Activated T-helper 2 cell treated with anti-CD3 and anti-CD28 coated beads, Interferon-gamma antibody, Interleukin-2, Interleukin-4, amounts not matched to agents 10 μg/mL and 5 μg/mL and 100 μg/mL, durations not matched to agents 14 hours and 24 hours and 36 hours (primary cell): ENCODE data around the gene KLRC1. TPM values are rescaled to one million over a fixed set of nuclear protein-coding genes. Genes with fewer than 3 reads are reported as not detected.
"Not testable (repeated sequence)": the region's sequence is repeated elsewhere in the genome, so short reads cannot be mapped to it uniquely, and the experiment has no call there.

Experiments
- DNase-seq: peaks from one replicate; pipeline ENCODE4 v3.0.0; 2021; ENCODE audit warnings: low spot score
- H3K27ac Mint-ChIP-seq: one replicate; pipeline ENCODE4 v1.8.0; 2021; ENCODE audit warnings: mixed read lengths
- H3K27me3 Mint-ChIP-seq: one replicate; pipeline ENCODE4 v1.8.0; 2021; ENCODE audit warnings: low read depth, mixed read lengths
- H3K36me3 Mint-ChIP-seq: one replicate; pipeline ENCODE4 v1.8.0; 2021; ENCODE audit warnings: low read depth, mixed read lengths
- H3K4me1 Mint-ChIP-seq: one replicate; pipeline ENCODE4 v1.8.0; 2021; ENCODE audit warnings: low read depth, mixed read lengths
- H3K4me3 Mint-ChIP-seq: one replicate; pipeline ENCODE4 v1.8.0; 2021; ENCODE audit warnings: low read depth, mild to moderate bottlenecking, moderate library complexity, mixed read lengths
- H3K9me3 Mint-ChIP-seq: one replicate; pipeline ENCODE4 v1.8.0; 2021; ENCODE audit warnings: mixed read lengths
- intact Hi-C: fragments of 100-400 bp; cut with micrococcal nuclease; formaldehyde crosslinking; loops from one replicate; pipeline ENCODE4 v1.15.1; 2023
- total RNA-seq: library from RNA; stranded (reverse); gene quantifications from 2 replicates; pipeline ENCODE4 v1.2.3, GENCODE V29; 2022

KLRC1 gene
- total RNA-seq, 1 donor from 2014 or later, result 0.37 TPM

DNA sequence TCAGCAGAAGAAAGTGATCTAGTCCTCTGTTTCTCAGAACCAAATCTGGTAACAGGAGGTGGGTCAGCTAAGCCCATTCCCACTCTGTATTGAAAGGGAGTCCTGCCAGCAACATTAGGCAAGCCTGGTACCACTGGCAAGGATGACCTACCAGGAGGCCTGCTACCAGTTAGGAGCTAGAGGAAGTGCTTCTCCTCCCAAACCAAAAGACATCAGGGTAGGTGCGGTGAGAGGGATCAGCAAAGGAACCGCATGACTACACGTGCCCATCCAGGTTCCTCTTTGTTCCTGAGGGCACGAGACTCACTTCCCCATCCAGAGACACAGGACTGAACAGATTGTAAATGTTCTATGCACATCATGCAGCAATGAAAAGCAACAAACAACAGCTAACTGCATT, 46.5 kb downstream of the KLRC1 start:
- intact Hi-C loops, result no loop called here
- no peaks in the 10 kb centered on the region for H3K9me3 Mint-ChIP-seq
- H3K4me1 Mint-ChIP-seq, result no peaks in the 10 kb centered on the region
- peaks cover 21% of the 10 kb centered on the region for H3K27me3 Mint-ChIP-seq
- H3K27ac Mint-ChIP-seq, result no peak overlapping the region
- no peak for DNase-seq
- H3K36me3 Mint-ChIP-seq, result no peaks in the 10 kb centered on the region
- no peak overlapping the region for H3K4me3 Mint-ChIP-seq

DNA sequence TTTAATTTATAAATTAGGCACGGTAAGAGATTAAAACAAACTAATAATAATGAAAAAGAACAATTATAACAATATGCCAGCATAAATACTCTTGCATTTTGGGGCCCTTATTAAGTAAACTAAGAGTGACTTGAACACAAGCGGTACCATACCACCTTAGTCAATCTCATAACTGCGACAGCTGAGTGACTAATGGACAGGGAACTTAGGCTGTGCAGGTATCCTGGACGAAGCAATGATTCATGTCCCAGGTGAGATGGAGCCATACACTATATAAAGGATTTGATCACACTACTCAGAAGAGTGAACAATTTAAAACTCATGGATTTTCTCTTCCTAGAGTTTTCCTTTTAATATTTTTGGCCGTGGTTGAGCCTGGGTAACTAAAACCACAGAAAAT, 47.9 kb downstream of the KLRC1 start:
- Mint-ChIP-seq H3K4me3 (no peak overlapping the region), H3K27me3 (peaks cover 27% of the 10 kb centered on the region), H3K27ac (no peak overlapping the region), H3K4me1 (peaks cover 4% of the 10 kb centered on the region), H3K36me3 (no peaks in the 10 kb centered on the region), H3K9me3 (no peaks in the 10 kb centered on the region)
- DNase-seq, result no peak
- intact Hi-C loops, result no loop called here

DNA sequence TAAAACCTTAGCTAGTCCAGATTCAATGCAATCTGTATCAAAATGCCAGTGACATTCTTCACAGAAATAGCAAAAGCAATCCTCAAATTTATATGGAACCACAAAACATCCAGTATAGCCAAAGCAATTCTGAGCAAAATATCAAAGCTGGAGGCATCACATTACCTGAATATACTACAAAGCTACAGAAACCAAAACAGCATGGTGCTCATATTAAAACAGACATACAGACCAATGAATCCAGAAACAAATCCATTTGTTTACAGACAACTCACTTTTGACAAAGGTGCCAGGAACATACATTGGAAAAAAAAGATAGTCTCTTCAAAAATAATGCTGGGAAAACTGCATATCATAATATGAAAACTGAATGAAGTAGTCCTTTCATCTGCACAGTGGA, 48.4 kb downstream of the KLRC1 start:
- intact Hi-C loops, result no loop called here
- Mint-ChIP-seq H3K27me3 (peaks cover 30% of the 10 kb centered on the region), H3K4me1 (peaks cover 6% of the 10 kb centered on the region), H3K27ac (no peak overlapping the region), H3K9me3 (no peaks in the 10 kb centered on the region), H3K4me3 (no peak overlapping the region), H3K36me3 (no peaks in the 10 kb centered on the region)
- DNase-seq, result no peak

DNA sequence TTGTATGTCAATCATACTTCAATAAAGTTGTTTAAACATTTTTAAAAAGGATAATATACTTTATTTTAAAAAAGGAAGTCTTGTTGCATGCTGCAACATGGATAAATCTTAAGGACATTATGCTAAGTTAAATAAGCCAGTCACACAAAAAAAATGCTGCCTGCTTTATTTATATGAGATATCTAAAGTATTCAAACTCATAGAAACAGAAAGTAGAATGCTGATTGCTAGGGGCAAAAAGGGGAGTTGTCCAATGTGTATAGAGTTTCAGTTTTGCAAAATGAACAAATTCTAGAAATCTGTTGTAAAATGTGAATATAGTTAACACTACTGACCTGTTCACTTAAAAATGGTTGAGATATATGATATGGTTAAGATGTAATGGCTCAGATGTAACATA, 52.3 kb downstream of the KLRC1 start:
- Mint-ChIP-seq H3K9me3 (no peaks in the 10 kb centered on the region), H3K4me1 (peaks cover 6% of the 10 kb centered on the region), H3K36me3 (no peaks in the 10 kb centered on the region), H3K27me3 (peaks cover 25% of the 10 kb centered on the region), H3K4me3 (no peak overlapping the region), H3K27ac (no peak overlapping the region)
- no peak for DNase-seq
- intact Hi-C loops, result no loop called here

DNA sequence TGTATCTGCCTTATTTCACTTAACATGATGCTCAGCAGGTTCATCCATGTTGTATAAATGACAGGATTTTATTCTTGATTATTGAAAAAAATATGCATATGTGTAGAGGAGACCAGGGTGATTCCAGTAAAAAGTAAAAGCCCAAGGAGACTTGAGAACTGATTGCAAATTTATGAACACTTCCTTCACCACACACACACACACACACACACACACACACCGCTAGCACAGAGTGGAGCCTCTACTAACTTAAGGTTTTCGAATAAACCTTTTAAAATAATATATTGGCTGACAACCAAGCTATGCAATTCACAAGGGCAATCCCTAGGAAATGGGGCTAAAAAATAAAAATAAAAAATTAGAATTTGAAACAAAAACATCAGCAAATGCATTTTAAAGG, 55.0 kb downstream of the KLRC1 start:
- H3K27me3 Mint-ChIP-seq, result peaks cover 28% of the 10 kb centered on the region
- no peak for DNase-seq
- no peak overlapping the region for H3K27ac Mint-ChIP-seq
- H3K4me1 Mint-ChIP-seq, result peaks cover 8% of the 10 kb centered on the region
- no peak overlapping the region for H3K4me3 Mint-ChIP-seq
- no peaks in the 10 kb centered on the region for H3K36me3 Mint-ChIP-seq
- intact Hi-C loops, result no loop called here
- H3K9me3 Mint-ChIP-seq, result no peaks in the 10 kb centered on the region

DNA sequence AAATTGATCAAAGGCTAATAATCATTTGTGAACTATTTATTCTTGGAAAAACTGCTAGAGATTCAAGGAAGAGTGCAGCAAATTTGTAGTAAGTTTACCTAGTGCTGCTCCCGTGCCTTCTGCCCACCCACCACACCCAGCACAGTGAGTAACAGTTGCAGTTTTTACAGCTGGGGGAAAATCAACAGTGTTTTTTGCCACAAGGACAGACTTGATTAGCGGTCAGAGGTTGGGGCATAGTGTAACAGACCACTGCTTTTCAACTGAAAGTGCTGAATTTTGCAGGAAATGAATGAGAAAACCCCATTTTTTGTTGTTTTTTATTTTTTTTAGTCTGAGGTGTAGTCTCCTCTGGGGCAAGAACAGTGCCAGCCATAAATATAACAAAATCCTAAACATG, 55.9 kb downstream of the KLRC1 start:
- no peak for DNase-seq
- H3K27ac Mint-ChIP-seq, result no peak overlapping the region
- peaks cover 8% of the 10 kb centered on the region for H3K4me1 Mint-ChIP-seq
- intact Hi-C loops, result no loop called here
- peaks cover 28% of the 10 kb centered on the region for H3K27me3 Mint-ChIP-seq
- H3K4me3 Mint-ChIP-seq, result no peak overlapping the region
- no peaks in the 10 kb centered on the region for H3K9me3 Mint-ChIP-seq
- no peaks in the 10 kb centered on the region for H3K36me3 Mint-ChIP-seq

DNA sequence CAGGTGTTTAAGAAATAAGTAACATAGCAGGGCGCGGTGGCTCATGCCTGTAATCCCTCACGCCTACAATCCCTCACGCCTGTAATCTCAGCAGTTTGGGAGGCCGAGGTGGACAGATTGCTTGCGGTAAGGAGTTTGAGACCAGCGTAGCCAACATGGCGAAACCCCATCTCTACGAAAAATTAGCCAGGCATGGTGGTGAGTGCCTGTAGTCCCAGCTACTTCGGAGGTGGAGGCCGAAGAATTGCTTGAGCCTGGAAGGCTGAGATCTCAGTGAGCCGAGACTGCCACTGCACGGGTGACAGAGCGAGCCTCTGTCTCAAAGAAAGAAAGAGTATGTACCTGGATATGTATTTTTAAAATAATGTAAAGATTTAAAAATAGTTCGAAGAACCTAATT, 57.0 kb downstream of the KLRC1 start:
- H3K4me1 Mint-ChIP-seq, H3K4me3 Mint-ChIP-seq, intact Hi-C loops, H3K9me3 Mint-ChIP-seq, H3K27ac Mint-ChIP-seq, DNase-seq, H3K36me3 Mint-ChIP-seq: not testable (repeated sequence)
- H3K27me3 Mint-ChIP-seq, result peaks cover 25% of the 10 kb centered on the region

Other genes with a start within 250 kb of the KLRC1 start
- gene GABARAPL1, start 240.5 kb downstream of the KLRC1 start, total RNA-seq, result 4.0 and 5.2 TPM in 2 replicates
- gene KLRD1, start 145.5 kb downstream of the KLRC1 start, total RNA-seq, result 3.3 and 3.5 TPM in 2 replicates
- gene KLRK1, start 63.3 kb downstream of the KLRC1 start, total RNA-seq, result 0.69 and 0.75 TPM in 2 replicates
- gene KLRC4, start 43.6 kb downstream of the KLRC1 start, total RNA-seq, result not detected in 2 replicates
- gene KLRC3, start 32.8 kb downstream of the KLRC1 start, total RNA-seq, result not detected in 2 replicates
- 0.25 and 0.39 TPM in 2 replicates for gene KLRC2, start 17.4 kb downstream of the KLRC1 start, total RNA-seq
- 0.48 and 0.52 TPM in 2 replicates for gene EIF2S3B, start 52.5 kb upstream of the KLRC1 start, total RNA-seq
- gene MAGOHB, start 160.2 kb upstream of the KLRC1 start, total RNA-seq, result 69.4 and 70.2 TPM in 2 replicates
- not detected in 2 replicates for gene STYK1, start 220.7 kb upstream of the KLRC1 start, total RNA-seq